Measurements from ENCODE around the gene SLC27A4.

- TF ChIP-seq CTCF (IDR thresholded peaks at IDR 0.05), result no peak
- TF ChIP-seq EZH2 (IDR thresholded peaks at IDR 0.05; ENCODE audit: borderline replicate concordance, insufficient read depth, low read depth, low read length, poor library complexity, severe bottlenecking), result no peak
Measured at GRCh38 chr9:128361296-128361985, 21.1 kb downstream of the SLC27A4 start.
